Measurements from ENCODE around the gene MAPK12.

DNA sequence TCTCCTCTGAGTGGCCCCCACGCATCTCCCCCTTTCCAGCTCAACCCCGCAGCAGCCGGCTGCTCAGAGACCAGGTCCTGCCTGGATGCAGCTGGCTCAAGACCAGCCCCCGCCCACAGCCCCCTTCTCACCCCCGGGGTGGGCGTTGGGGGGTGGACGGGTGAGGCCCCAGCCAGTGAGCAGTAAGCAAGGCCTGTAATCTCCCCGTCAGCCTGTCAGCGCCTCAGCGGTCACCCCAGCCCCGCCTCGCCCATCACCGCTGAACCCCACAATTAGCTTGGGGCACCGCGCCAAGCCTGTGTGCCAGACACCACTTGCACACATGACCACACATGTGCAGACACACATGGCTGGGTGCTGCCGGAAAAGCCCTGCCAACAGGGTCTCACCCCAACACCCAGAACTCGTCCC is 40.1 kb upstream of the MAPK12 start:
- TF ChIP-seq, protein P1, sequence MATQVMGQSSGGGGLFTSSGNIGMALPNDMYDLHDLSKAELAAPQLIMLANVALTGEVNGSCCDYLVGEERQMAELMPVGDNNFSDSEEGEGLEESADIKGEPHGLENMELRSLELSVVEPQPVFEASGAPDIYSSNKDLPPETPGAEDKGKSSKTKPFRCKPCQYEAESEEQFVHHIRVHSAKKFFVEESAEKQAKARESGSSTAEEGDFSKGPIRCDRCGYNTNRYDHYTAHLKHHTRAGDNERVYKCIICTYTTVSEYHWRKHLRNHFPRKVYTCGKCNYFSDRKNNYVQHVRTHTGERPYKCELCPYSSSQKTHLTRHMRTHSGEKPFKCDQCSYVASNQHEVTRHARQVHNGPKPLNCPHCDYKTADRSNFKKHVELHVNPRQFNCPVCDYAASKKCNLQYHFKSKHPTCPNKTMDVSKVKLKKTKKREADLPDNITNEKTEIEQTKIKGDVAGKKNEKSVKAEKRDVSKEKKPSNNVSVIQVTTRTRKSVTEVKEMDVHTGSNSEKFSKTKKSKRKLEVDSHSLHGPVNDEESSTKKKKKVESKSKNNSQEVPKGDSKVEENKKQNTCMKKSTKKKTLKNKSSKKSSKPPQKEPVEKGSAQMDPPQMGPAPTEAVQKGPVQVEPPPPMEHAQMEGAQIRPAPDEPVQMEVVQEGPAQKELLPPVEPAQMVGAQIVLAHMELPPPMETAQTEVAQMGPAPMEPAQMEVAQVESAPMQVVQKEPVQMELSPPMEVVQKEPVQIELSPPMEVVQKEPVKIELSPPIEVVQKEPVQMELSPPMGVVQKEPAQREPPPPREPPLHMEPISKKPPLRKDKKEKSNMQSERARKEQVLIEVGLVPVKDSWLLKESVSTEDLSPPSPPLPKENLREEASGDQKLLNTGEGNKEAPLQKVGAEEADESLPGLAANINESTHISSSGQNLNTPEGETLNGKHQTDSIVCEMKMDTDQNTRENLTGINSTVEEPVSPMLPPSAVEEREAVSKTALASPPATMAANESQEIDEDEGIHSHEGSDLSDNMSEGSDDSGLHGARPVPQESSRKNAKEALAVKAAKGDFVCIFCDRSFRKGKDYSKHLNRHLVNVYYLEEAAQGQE (IDR thresholded peaks at IDR 0.05; ENCODE audit: low read depth, low read length), result no peak
- TF ChIP-seq MTA3 (IDR thresholded peaks at IDR 0.05; ENCODE audit: borderline replicate concordance, low read length) (no peak), POLR2A (IDR thresholded peaks at IDR 0.05; ENCODE audit: low read depth, low read length) (no peak; the same call in 1 of the 2 replicates), KAT2A (conservative IDR thresholded peaks at IDR 0.05; ENCODE audit: control insufficient read depth, low read depth, low read length) (no peak), JUND (IDR thresholded peaks at IDR 0.05; ENCODE audit: low read depth, low read length) (no peak), PAX5 (IDR thresholded peaks at IDR 0.05; ENCODE audit: borderline replicate concordance, low read depth, low read length) (no peak)
- TF ChIP-seq, protein P2, sequence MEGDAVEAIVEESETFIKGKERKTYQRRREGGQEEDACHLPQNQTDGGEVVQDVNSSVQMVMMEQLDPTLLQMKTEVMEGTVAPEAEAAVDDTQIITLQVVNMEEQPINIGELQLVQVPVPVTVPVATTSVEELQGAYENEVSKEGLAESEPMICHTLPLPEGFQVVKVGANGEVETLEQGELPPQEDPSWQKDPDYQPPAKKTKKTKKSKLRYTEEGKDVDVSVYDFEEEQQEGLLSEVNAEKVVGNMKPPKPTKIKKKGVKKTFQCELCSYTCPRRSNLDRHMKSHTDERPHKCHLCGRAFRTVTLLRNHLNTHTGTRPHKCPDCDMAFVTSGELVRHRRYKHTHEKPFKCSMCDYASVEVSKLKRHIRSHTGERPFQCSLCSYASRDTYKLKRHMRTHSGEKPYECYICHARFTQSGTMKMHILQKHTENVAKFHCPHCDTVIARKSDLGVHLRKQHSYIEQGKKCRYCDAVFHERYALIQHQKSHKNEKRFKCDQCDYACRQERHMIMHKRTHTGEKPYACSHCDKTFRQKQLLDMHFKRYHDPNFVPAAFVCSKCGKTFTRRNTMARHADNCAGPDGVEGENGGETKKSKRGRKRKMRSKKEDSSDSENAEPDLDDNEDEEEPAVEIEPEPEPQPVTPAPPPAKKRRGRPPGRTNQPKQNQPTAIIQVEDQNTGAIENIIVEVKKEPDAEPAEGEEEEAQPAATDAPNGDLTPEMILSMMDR (IDR thresholded peaks at IDR 0.05 in 2 of 3, conservative IDR thresholded peaks at IDR 0.05 in 1 of 3; ENCODE audit: control insufficient read depth in 2 of 3, extremely low read depth in 1 of 3, insufficient read depth in 1 of 3, low read depth in 3 of 3, low read length in 3 of 3), result no peak
